PFSK-1 (cell line): ENCODE results near the gene MAPK1.
A peak's percentile ranks its signal among the peaks of the same experiment; 100 is the strongest.

ENCODE experiments used
- FOXP2 ChIP-seq: optimal IDR thresholded peaks from 2 replicates; pipeline ENCODE3; 2011; ENCODE audit warnings: borderline replicate concordance, control low read depth, inconsistent platforms; ENCODE audit not compliant: insufficient read depth; ENCODE audit errors: extremely low read length, extremely low read depth
- POLR2AphosphoS5 ChIP-seq: IDR thresholded peaks from 2 replicates; pipeline ENCODE4 v1.6.1; 2012; ENCODE audit warnings: low read depth, mild to moderate bottlenecking, control low read depth, low read length, moderate library complexity
- REST ChIP-seq, 2 experiments: IDR thresholded peaks; 2 replicates each; pipeline versions ENCODE4 v1.6.1 to v1.8.0; 2011 to 2012; ENCODE audit warnings: low read depth in 2 of 2, low read length in 2 of 2, control low read depth in 1 of 2, inconsistent platforms in 1 of 2, mild to moderate bottlenecking in 1 of 2, moderate library complexity in 1 of 2; ENCODE audit not compliant: insufficient read depth in 1 of 2
- SIN3A ChIP-seq: IDR thresholded peaks from 2 replicates; pipeline ENCODE4 v1.6.1; 2012; ENCODE audit warnings: mild to moderate bottlenecking, low read length, moderate library complexity, borderline replicate concordance; ENCODE audit not compliant: insufficient read depth
- TAF1 ChIP-seq: IDR thresholded peaks from 2 replicates; pipeline ENCODE4 v1.6.1; 2012; ENCODE audit warnings: low read length, control low read depth, borderline replicate concordance; ENCODE audit not compliant: insufficient read depth

Gene MAPK1

GRCh38 chr22:21736084-21736642 is 131.3 kb downstream of the MAPK1 start:
- TF ChIP-seq FOXP2, result peak; percentile 3
- no peak for TF ChIP-seq REST (IDR thresholded peaks at IDR 0.05; ENCODE audit: insufficient read depth in 1 of 2, low read depth in 2 of 2, low read length in 2 of 2)

GRCh38 chr22:21735200-21736083 is 132.0 kb downstream of the MAPK1 start, which contains the start of gene YPEL1:
Gene YPEL1, minus strand, starts transcription at chr22:21735794. Its CDS starts 25,050 bp downstream, at chr22:21710744.
- TF ChIP-seq SIN3A (no peak), FOXP2 (peak; percentile 8)

GRCh38 chr22:21734540-21735199 is 132.8 kb downstream of the MAPK1 start:
- TF ChIP-seq FOXP2 (no peak), REST (IDR thresholded peaks at IDR 0.05; ENCODE audit: insufficient read depth in 1 of 2, low read depth in 2 of 2, low read length in 2 of 2) (no peak), POLR2AphosphoS5 (no peak), SIN3A (no peak), TAF1 (no peak)

GRCh38 chr22:21731503-21731902 is 135.9 kb downstream of the MAPK1 start:
- TF ChIP-seq REST (IDR thresholded peaks at IDR 0.05; ENCODE audit: insufficient read depth in 1 of 2, low read depth in 2 of 2, low read length in 2 of 2), result no peak
- TF ChIP-seq FOXP2, result no peak
- TF ChIP-seq POLR2AphosphoS5, result no peak
- TF ChIP-seq SIN3A, result no peak
- TF ChIP-seq TAF1, result no peak

GRCh38 chr22:21730535-21731308 is 136.7 kb downstream of the MAPK1 start:
- TF ChIP-seq FOXP2, result no peak
- TF ChIP-seq TAF1, result no peak
- TF ChIP-seq SIN3A, result no peak
- TF ChIP-seq REST (IDR thresholded peaks at IDR 0.05; ENCODE audit: insufficient read depth in 1 of 2, low read depth in 2 of 2, low read length in 2 of 2), result no peak
- TF ChIP-seq POLR2AphosphoS5, result no peak
